HG03095 (cell line): ENCODE results near the gene DMXL1.

ENCODE experiments used
- ATAC-seq: cut with Tn5 transposase; IDR thresholded peaks from one replicate; pipeline ENCODE4 v1.9.1; 2021; ENCODE audit warnings: moderate library complexity; ENCODE audit not compliant: unreplicated experiment

DMXL1 gene

GRCh38 chr5:119070828-119071560 is at the start of gene DMXL1:
DMXL1 (plus strand) TSS chr5:119071087; CDS start chr5:119071570, 483 bp downstream.
- ATAC-seq = peak; percentile 74

- no peak for ATAC-seq
These were observed 49.6 kb upstream of the DMXL1 start for GRCh38 chr5:119021149-119021732.

GRCh38 chr5:119022017-119022745 is 48.7 kb upstream of the DMXL1 start:
- ATAC-seq = peak; percentile 61

GRCh38 chr5:119022773-119023172 is 48.1 kb upstream of the DMXL1 start:
- ATAC-seq = no peak

- no peak for ATAC-seq
These were observed 42.3 kb upstream of the DMXL1 start for GRCh38 chr5:119028575-119028974.

GRCh38 chr5:119031011-119031886 is 39.6 kb upstream of the DMXL1 start:
- ATAC-seq = peak; percentile 79

GRCh38 chr5:119031905-119032304 is 39.0 kb upstream of the DMXL1 start:
- peak; percentile 48 for ATAC-seq

- peak; percentile 39 for ATAC-seq
These were observed 38.2 kb upstream of the DMXL1 start for GRCh38 chr5:119032656-119033055.

GRCh38 chr5:119033135-119033534 is 37.8 kb upstream of the DMXL1 start:
- ATAC-seq = no peak

GRCh38 chr5:119036101-119036762 is 34.7 kb upstream of the DMXL1 start:
- ATAC-seq = no peak

- ATAC-seq = no peak
These were observed 33.2 kb upstream of the DMXL1 start for GRCh38 chr5:119037496-119038215.

GRCh38 chr5:119048246-119048645 is 22.6 kb upstream of the DMXL1 start:
- ATAC-seq = no peak

- no peak for ATAC-seq
These were observed 20.9 kb upstream of the DMXL1 start for GRCh38 chr5:119049824-119050449.

GRCh38 chr5:119054101-119054500 is 16.8 kb upstream of the DMXL1 start:
- no peak for ATAC-seq

GRCh38 chr5:119055294-119055693 is 15.6 kb upstream of the DMXL1 start:
- ATAC-seq = no peak

- ATAC-seq = no peak
These were observed 11.8 kb upstream of the DMXL1 start for GRCh38 chr5:119058979-119059529.

GRCh38 chr5:119059740-119060255 is 11.1 kb upstream of the DMXL1 start:
- no peak for ATAC-seq

- peak; percentile 72 for ATAC-seq
These were observed 7.1 kb upstream of the DMXL1 start for GRCh38 chr5:119063579-119064379.
